ENCODE results near the gene SURF1.

The SURF1 gene

GRCh38 chr9:133356391-133357091 is at the start of gene SURF1, which contains the start of gene SURF2:
Gene SURF1 (minus strand): TSS chr9:133356487. CDS start chr9:133356453, 34 bp downstream.
Gene SURF2 (plus strand): TSS chr9:133356550. CDS start chr9:133356593, 43 bp downstream.
- H3K4me3 ChIP-seq: peak within 1 kb of the TSS; percentile 67 to 88 (median 78)
- peaks cover 37 to 66% (median 56%) of the 10 kb centered on the region in 11 experiments for H3K36me3 ChIP-seq
- H3K4me2 ChIP-seq: peak within 1 kb of the TSS; percentile 98 to 100 (median 99)
- H3K9ac ChIP-seq: peak within 1 kb of the TSS; percentile 85 to 93 (median 90)
- no peak for TF ChIP-seq Cebpa-rat (IDR thresholded peaks at IDR 0.05)
- no peaks in the 10 kb centered on the region for H3K9me3 ChIP-seq (replicated peaks in 1 of 11)
- peaks cover 65 to 92% (median 78%) of the 10 kb centered on the region in 10 experiments for H3K4me1 ChIP-seq
- no peaks in the 10 kb centered on the region for H3K27me3 ChIP-seq
- H3K27ac ChIP-seq: peak within 1 kb of the TSS; percentile 58 to 95 (median 93); a peak in 21 of 22 replicates
- peaks cover 34 to 89% (median 70%) of the 10 kb centered on the region in 11 experiments for H4K20me1 ChIP-seq

GRCh38 chr9:133405508-133406438 is 49.5 kb upstream of the SURF1 start:
- Histone ChIP-seq H4K20me1 (peaks cover 0 to 93% (median 75%) of the 10 kb centered on the region in 11 experiments; a peak in 20 of 22 replicates), H3K4me1 (peaks cover 0 to 12% (median 0%) of the 10 kb centered on the region in 10 experiments; a peak in 5 of 20 replicates), H3K9ac (peak overlapping the region in 5 of 11 experiments; percentile 3 to 40 (median 27); a peak in 4 of 22 replicates), H3K9me3 (replicated peaks in 1 of 11) (no peaks in the 10 kb centered on the region), H3K4me2 (peak overlapping the region in 2 of 11 experiments; percentile 0 to 16; a peak in 1 of 22 replicates), H3K27ac (no peak overlapping the region), H3K27me3 (no peaks in the 10 kb centered on the region), H3K4me3 (no peak overlapping the region), H3K36me3 (peaks cover 70 to 95% (median 89%) of the 10 kb centered on the region in 11 experiments)
- no peak for TF ChIP-seq Cebpa-rat (IDR thresholded peaks at IDR 0.05)

DNA sequence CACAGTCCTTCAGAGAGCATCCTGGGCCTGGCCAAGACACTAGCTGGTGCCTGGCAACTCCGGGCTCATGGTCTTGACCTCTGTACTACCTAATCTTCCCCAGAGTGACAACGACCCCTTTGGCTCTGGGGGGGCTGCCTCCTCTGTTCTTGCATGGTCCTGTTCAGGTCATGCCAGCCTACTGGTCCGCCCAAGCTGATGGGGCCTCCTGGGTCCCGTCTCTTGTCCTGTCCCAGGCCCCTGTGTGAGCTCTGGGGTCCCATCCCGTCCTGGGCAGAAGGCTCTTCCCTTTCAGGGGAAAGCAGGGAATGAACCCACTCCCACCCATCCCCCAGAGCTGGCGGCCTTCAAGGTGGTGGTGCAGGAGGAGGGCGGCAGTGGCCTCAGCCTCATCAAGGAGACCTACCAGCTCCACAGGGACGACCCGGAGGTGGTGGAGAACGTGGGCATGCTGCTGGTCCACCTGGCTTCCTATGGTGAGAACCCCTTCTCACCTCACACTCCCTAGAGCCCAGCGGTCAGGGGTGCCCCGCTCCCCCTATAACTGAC is 48.2 kb upstream of the SURF1 start:
- peaks cover 0 to 87% (median 63%) of the 10 kb centered on the region in 11 experiments; a peak in 20 of 22 replicates for H4K20me1 ChIP-seq
- H3K9me3 ChIP-seq (replicated peaks in 1 of 11): no peaks in the 10 kb centered on the region
- H3K4me3 ChIP-seq: no peak overlapping the region
- no peak for TF ChIP-seq Cebpa-rat (IDR thresholded peaks at IDR 0.05)
- no peaks in the 10 kb centered on the region for H3K27me3 ChIP-seq
- peaks cover 0 to 12% (median 0%) of the 10 kb centered on the region in 10 experiments; a peak in 5 of 20 replicates for H3K4me1 ChIP-seq
- peak overlapping the region in 2 of 11 experiments; percentile 14 to 41; a peak in 1 of 22 replicates for H3K9ac ChIP-seq
- H3K27ac ChIP-seq: no peak overlapping the region
- no peak overlapping the region for H3K4me2 ChIP-seq
- H3K36me3 ChIP-seq: peaks cover 57 to 91% (median 77%) of the 10 kb centered on the region in 11 experiments

DNA sequence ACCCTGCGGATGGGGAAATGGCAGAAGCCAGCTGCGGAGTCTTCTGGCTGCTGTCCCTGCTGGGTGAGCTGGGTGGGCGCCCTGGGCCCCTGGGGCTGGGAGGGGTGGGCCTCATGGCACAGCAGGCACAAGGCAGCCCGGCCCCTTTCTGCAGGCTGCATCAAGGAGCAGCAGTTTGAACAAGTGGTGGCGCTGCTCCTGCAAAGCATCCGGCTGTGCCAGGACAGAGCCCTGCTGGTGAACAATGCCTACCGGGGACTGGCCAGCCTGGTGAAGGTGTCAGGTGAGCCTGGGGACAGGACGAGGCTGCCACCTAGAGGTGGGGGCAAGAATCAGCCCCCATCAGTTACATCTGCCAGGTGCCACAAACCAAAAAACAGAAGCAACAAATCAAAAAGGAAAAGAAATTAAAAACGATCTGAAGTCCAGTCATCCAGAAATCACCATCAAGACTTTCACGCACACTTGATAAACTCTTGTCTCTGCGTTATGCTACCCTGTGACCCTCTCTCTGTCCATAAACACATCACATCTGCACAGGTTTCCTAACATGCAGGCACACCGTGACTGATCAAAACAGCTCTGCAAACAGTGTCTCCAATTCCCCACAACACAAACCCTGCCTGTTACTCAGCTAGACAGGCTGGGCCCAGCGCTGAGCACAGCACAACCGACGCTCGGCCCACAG is 47.6 kb upstream of the SURF1 start:
- peak overlapping the region in 2 of 11 experiments; percentile 14 to 41; a peak in 1 of 22 replicates for H3K9ac ChIP-seq
- H3K36me3 ChIP-seq: peaks cover 51 to 85% (median 71%) of the 10 kb centered on the region in 11 experiments
- no peak for TF ChIP-seq Cebpa-rat (IDR thresholded peaks at IDR 0.05)
- peaks cover 0 to 12% (median 0%) of the 10 kb centered on the region in 10 experiments; a peak in 5 of 20 replicates for H3K4me1 ChIP-seq
- H3K27me3 ChIP-seq: no peaks in the 10 kb centered on the region
- H3K4me2 ChIP-seq: no peak overlapping the region
- no peak overlapping the region for H3K4me3 ChIP-seq
- peaks cover 0 to 91% (median 62%) of the 10 kb centered on the region in 11 experiments; a peak in 20 of 22 replicates for H4K20me1 ChIP-seq
- H3K9me3 ChIP-seq (replicated peaks in 1 of 11): no peaks in the 10 kb centered on the region
- H3K27ac ChIP-seq: no peak overlapping the region

DNA sequence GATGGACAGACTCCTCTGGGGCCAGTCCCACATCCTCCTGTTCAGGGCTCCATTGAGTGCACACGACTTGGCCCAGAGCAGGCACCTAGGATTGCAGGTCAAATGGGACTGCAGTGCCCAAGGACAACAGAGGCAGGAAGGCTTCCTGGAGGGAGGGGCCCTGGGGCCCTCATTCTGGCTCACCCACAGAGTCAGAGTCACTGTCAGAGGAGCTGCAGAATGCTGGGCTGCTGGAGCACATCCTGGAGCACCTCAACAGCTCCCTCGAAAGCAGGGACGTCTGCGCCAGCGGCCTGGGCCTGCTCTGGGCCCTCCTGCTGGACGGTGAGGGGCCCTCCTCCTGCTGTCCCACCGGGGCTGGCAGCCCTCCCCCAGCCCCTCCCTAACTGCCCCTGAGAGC is 46.4 kb upstream of the SURF1 start:
- no peak for TF ChIP-seq Cebpa-rat (IDR thresholded peaks at IDR 0.05)
- Histone ChIP-seq H3K27ac (no peak overlapping the region), H3K36me3 (peaks cover 39 to 73% (median 59%) of the 10 kb centered on the region in 11 experiments), H3K4me2 (no peak overlapping the region), H4K20me1 (peaks cover 0 to 94% (median 53%) of the 10 kb centered on the region in 11 experiments; a peak in 20 of 22 replicates), H3K9ac (peak overlapping the region in 1 of 11 experiments; percentile 17; a peak in 1 of 22 replicates), H3K27me3 (no peaks in the 10 kb centered on the region), H3K4me1 (peaks cover 0 to 16% (median 3%) of the 10 kb centered on the region in 10 experiments; a peak in 13 of 20 replicates), H3K4me3 (no peak overlapping the region), H3K9me3 (replicated peaks in 1 of 11) (no peaks in the 10 kb centered on the region)

- no peak overlapping the region for H3K27ac ChIP-seq
- peaks cover 31 to 62% (median 49%) of the 10 kb centered on the region in 11 experiments for H3K36me3 ChIP-seq
- peaks cover 0 to 16% (median 8%) of the 10 kb centered on the region in 10 experiments; a peak in 14 of 20 replicates for H3K4me1 ChIP-seq
- H3K4me3 ChIP-seq: no peak overlapping the region
- H3K4me2 ChIP-seq: no peak overlapping the region
- no peak overlapping the region for H3K9ac ChIP-seq
- H3K9me3 ChIP-seq (replicated peaks in 1 of 11): no peaks in the 10 kb centered on the region
- no peak for TF ChIP-seq Cebpa-rat (IDR thresholded peaks at IDR 0.05)
- no peaks in the 10 kb centered on the region for H3K27me3 ChIP-seq
- H4K20me1 ChIP-seq: peaks cover 0 to 96% (median 42%) of the 10 kb centered on the region in 11 experiments; a peak in 20 of 22 replicates
Measured at GRCh38 chr9:133401588-133401987, 45.3 kb upstream of the SURF1 start.

DNA sequence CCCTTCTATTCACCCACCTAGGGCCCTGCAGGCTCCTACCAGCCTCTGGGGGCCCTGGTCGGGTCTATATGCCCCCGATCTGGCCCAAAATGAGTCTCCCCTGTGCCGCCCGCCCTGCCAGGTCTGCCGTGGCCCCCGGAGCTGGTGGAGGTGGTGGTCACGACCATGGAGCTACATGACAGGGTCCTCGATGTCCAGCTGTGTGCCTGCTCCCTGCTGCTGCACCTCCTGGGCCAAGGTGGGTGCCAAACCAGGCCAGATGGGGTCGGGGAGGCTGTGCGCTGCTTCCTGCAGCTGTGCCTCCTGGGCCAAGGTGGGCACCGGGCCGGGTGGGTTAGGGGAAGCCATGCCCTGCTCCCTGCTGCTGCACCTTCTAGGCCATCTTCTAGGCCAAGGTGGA is 44.0 kb upstream of the SURF1 start:
- TF ChIP-seq Cebpa-rat (IDR thresholded peaks at IDR 0.05): no peak
- Histone ChIP-seq H3K27ac (no peak overlapping the region), H3K4me1 (peaks cover 0 to 16% (median 7%) of the 10 kb centered on the region in 10 experiments; a peak in 11 of 20 replicates), H3K4me3 (no peak overlapping the region), H3K4me2 (no peak overlapping the region), H3K9ac (no peak overlapping the region), H3K27me3 (no peaks in the 10 kb centered on the region), H3K36me3 (peaks cover 18 to 49% (median 37%) of the 10 kb centered on the region in 11 experiments), H3K9me3 (replicated peaks in 1 of 11) (no peaks in the 10 kb centered on the region), H4K20me1 (peaks cover 0 to 88% (median 32%) of the 10 kb centered on the region in 11 experiments; a peak in 18 of 22 replicates)

Data from BLaER1 treated with 17β-estradiol and CSF1 and Interleukin-3, amounts not matched to agents 10 nM and 100 nM (cell line).